ENCODE measurements around the gene SCARB1.

- no peak for TF ChIP-seq CTCF (IDR thresholded peaks at IDR 0.05; ENCODE audit: low read depth, low read length, poor library complexity, severe bottlenecking)
- TF ChIP-seq EZH2phosphoT487 (IDR thresholded peaks at IDR 0.05; ENCODE audit: borderline replicate concordance, low read length) = no peak
These were observed 2.7 kb upstream of the SCARB1 start for GRCh38 chr12:124866195-124866882.
